ENCODE data around the gene ASPHD2.
A peak's percentile ranks its signal among the peaks of the same experiment; 100 is the strongest.

Gene ASPHD2

GRCh38 chr22:26452236-26453016 is 23.4 kb downstream of the ASPHD2 start:
- Histone ChIP-seq H3K27ac (ENCODE audit: extremely low read depth, low read depth, low read length) (no peak overlapping the region), H3K9me3 (ENCODE audit: control insufficient read depth, insufficient read depth, low read depth, low read length) (no peaks in the 10 kb centered on the region), H3K4me1 (ENCODE audit: control insufficient read depth, insufficient read depth, low read length) (no peaks in the 10 kb centered on the region), H3K4me3 (ENCODE audit: low read depth, low read length) (no peak overlapping the region), H3K36me3 (ENCODE audit: control insufficient read depth in 2 of 2, insufficient read depth in 1 of 2, low read length in 2 of 2) (peaks cover 12 to 61% of the 10 kb centered on the region in 2 experiments; a peak in 2 of 3 replicates)
- CTCF ChIA-PET = interaction anchor here (0.6 to 2.9 kb wide), 5 partner anchors 9 to 209 kb away, joined by 3 to 24 read pairs (median 4); no protein-coding TSS in a partner anchor
- POLR2A ChIA-PET = interaction anchor here (0.6 kb wide), 1 partner anchor 10 kb away, joined by 6 read pairs; no protein-coding TSS in a partner anchor
- TF ChIP-seq EGR2 (tag by site-specific recombination; IDR thresholded peaks at IDR 0.05; ENCODE audit: low read depth) (peak; percentile 43; the same call in 1 of the 2 replicates), ZIC2 (tag by site-specific recombination; IDR thresholded peaks at IDR 0.05) (peak; percentile 39; the same call in 1 of the 2 replicates), ZNF571 (tag by site-specific recombination; IDR thresholded peaks at IDR 0.05) (no peak)
- TF ChIP-seq, protein P1, sequence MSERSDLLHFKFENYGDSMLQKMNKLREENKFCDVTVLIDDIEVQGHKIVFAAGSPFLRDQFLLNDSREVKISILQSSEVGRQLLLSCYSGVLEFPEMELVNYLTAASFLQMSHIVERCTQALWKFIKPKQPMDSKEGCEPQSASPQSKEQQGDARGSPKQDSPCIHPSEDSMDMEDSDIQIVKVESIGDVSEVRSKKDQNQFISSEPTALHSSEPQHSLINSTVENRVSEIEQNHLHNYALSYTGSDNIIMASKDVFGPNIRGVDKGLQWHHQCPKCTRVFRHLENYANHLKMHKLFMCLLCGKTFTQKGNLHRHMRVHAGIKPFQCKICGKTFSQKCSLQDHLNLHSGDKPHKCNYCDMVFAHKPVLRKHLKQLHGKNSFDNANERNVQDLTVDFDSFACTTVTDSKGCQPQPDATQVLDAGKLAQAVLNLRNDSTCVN (tag by site-specific recombination; optimal IDR thresholded peaks at IDR 0.05) = no peak

DNA sequence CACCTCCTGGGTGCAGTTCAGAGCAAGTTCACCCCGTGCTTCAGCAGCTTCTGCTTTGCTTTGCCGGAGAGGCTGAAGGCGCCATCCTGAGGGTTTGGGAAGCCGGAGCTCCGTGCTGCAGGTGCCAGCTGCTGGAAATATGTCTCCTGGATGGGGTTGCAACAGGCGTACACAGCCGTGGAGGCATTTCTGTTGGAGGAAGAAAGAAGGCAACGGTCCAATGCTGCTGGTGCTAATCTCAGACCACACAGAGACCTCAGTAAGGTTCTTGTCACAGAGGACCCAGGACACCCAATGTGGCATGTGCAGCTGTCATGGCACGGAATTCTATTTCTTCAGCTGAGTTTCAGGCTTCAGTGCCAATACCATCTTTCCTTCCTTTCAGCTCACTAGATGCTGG is 24.2 kb downstream of the ASPHD2 start:
- Histone ChIP-seq H3K27ac (ENCODE audit: extremely low read depth, low read depth, low read length) (no peak overlapping the region), H3K9me3 (ENCODE audit: control insufficient read depth, insufficient read depth, low read depth, low read length) (no peaks in the 10 kb centered on the region), H3K36me3 (ENCODE audit: control insufficient read depth in 2 of 2, insufficient read depth in 1 of 2, low read length in 2 of 2) (peaks cover 12 to 68% of the 10 kb centered on the region in 2 experiments; a peak in 2 of 3 replicates), H3K4me1 (ENCODE audit: control insufficient read depth, insufficient read depth, low read length) (no peaks in the 10 kb centered on the region), H3K4me3 (ENCODE audit: low read depth, low read length) (no peak overlapping the region)
- POLR2A ChIA-PET = interaction anchor here (0.6 kb wide), 1 partner anchor 11 kb away, joined by 6 read pairs; no protein-coding TSS in a partner anchor
- CTCF ChIA-PET = interaction anchor here (1.4 to 2.9 kb wide), 2 partner anchors 8 to 10 kb away, joined by 4 to 24 read pairs; no protein-coding TSS in a partner anchor
- no peak for TF ChIP-seq ZIC2 (tag by site-specific recombination; IDR thresholded peaks at IDR 0.05)
- no peak for TF ChIP-seq ZNF624 (tag by site-specific recombination; IDR thresholded peaks at IDR 0.05)
- TF ChIP-seq ZNF175 (tag by site-specific recombination; IDR thresholded peaks at IDR 0.05) = no peak
- no peak for TF ChIP-seq REPIN1 (tag by site-specific recombination; IDR thresholded peaks at IDR 0.05; ENCODE audit: low read depth)
- TF ChIP-seq BCL11B (tag by site-specific recombination; IDR thresholded peaks at IDR 0.05; ENCODE audit: low read depth) = no peak
- no peak for TF ChIP-seq ZBTB17 (tag by site-specific recombination; IDR thresholded peaks at IDR 0.05)
- no peak for TF ChIP-seq KLF9 (tag by site-specific recombination; IDR thresholded peaks at IDR 0.05; ENCODE audit: low read depth)
- no peak for TF ChIP-seq ZNF280C (tag by site-specific recombination; IDR thresholded peaks at IDR 0.05)
- no peak for TF ChIP-seq ZNF112 (tag by site-specific recombination; IDR thresholded peaks at IDR 0.05)
- TF ChIP-seq ZNF350 (tag by site-specific recombination; IDR thresholded peaks at IDR 0.05) = no peak
- TF ChIP-seq KLF10 (tag by site-specific recombination; IDR thresholded peaks at IDR 0.05) = no peak
- TF ChIP-seq ZNF830 (tag by site-specific recombination; IDR thresholded peaks at IDR 0.05; ENCODE audit: low read depth) = no peak
- no peak for TF ChIP-seq KLF8 (tag by site-specific recombination; IDR thresholded peaks at IDR 0.05)
- no peak for TF ChIP-seq EGR2 (tag by site-specific recombination; IDR thresholded peaks at IDR 0.05; ENCODE audit: low read depth)
- TF ChIP-seq, protein P2, sequence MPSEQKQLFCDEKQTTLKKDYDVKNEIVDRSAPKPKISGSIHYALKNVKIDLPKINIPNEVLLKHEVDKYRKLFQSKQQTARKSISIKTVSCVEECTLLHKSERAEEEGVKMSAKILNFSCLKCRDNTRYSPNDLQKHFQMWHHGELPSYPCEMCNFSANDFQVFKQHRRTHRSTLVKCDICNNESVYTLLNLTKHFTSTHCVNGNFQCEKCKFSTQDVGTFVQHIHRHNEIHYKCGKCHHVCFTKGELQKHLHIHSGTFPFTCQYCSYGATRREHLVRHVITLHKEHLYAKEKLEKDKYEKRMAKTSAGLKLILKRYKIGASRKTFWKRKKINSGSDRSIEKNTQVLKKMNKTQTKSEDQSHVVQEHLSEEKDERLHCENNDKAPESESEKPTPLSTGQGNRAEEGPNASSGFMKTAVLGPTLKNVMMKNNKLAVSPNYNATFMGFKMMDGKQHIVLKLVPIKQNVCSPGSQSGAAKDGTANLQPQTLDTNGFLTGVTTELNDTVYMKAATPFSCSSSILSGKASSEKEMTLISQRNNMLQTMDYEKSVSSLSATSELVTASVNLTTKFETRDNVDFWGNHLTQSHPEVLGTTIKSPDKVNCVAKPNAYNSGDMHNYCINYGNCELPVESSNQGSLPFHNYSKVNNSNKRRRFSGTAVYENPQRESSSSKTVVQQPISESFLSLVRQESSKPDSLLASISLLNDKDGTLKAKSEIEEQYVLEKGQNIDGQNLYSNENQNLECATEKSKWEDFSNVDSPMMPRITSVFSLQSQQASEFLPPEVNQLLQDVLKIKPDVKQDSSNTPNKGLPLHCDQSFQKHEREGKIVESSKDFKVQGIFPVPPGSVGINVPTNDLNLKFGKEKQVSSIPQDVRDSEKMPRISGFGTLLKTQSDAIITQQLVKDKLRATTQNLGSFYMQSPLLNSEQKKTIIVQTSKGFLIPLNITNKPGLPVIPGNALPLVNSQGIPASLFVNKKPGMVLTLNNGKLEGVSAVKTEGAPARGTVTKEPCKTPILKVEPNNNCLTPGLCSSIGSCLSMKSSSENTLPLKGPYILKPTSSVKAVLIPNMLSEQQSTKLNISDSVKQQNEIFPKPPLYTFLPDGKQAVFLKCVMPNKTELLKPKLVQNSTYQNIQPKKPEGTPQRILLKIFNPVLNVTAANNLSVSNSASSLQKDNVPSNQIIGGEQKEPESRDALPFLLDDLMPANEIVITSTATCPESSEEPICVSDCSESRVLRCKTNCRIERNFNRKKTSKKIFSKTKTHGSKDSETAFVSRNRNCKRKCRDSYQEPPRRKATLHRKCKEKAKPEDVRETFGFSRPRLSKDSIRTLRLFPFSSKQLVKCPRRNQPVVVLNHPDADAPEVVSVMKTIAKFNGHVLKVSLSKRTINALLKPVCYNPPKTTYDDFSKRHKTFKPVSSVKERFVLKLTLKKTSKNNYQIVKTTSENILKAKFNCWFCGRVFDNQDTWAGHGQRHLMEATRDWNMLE (tag by site-specific recombination; conservative IDR thresholded peaks at IDR 0.05; ENCODE audit: low read depth) = no peak
- no peak for TF ChIP-seq KLF1 (tag by site-specific recombination; IDR thresholded peaks at IDR 0.05)

Measured in HEK293 (cell line).